Gastrocnemius medialis (tissue), 4 donors: ENCODE results near the gene KCNJ9.

Experiments used
- CTCF ChIP-seq, 5 experiments: fragments of 450-650 bp in 3 of 5; fragments of 200-600 bp in 2 of 5; sonication (generic) in 2 of 5; IDR thresholded peaks in 4 of 5; conservative IDR thresholded peaks in 1 of 5; 1 replicate in 4 of 5; 2 replicates in 1 of 5; pipeline ENCODE4 v1.5.1; 2016 to 2019; ENCODE audit warnings: antibody characterized with exemption in 5 of 5, mild to moderate bottlenecking in 3 of 5, moderate library complexity in 3 of 5
- POLR2A ChIP-seq, 2 donors: fragments of 450-650 bp; IDR thresholded peaks; one replicate each; pipeline ENCODE4 v1.6.1; 2017; ENCODE audit warnings: antibody characterized with exemption in 2 of 2, mild to moderate bottlenecking in 2 of 2, moderate library complexity in 2 of 2

- TF ChIP-seq CTCF (IDR thresholded peaks at IDR 0.05 in 4 of 5, conservative IDR thresholded peaks at IDR 0.05 in 1 of 5) (peak; percentile 75 to 89 (median 88)), POLR2A (IDR thresholded peaks at IDR 0.05) (no peak)
Measured at GRCh38 chr1:160085686-160086455, 4.5 kb downstream of the KCNJ9 start.
